ENCODE data around the gene HSPA12A. TPM values are rescaled to one million over a fixed set of nuclear protein-coding genes. Genes with fewer than 3 reads are reported as not detected.

Gene HSPA12A
- total and polyA plus RNA-seq, 2 of the 13 experiments (the other 11 are each of a cell fraction or from before 2014, with no cell fraction given): 6.4 to 13.6 TPM

GRCh38 chr10:116760919-116761318 is 18.6 kb upstream of the HSPA12A start (continued):
- TF ChIP-seq ZBTB44 (CRISPR knock-in tag; IDR thresholded peaks at IDR 0.05): no peak

GRCh38 chr10:116757246-116757645 is 14.9 kb upstream of the HSPA12A start:
- H2AFZ ChIP-seq (ENCODE audit: low read length): no peak overlapping the region
- POLR2A ChIA-PET: no interaction called here

More at GRCh38 chr10:116757246-116757645, 14.9 kb upstream of the HSPA12A start:
- no TSS peak for BruUV-seq (replicated peaks)
- no peak overlapping the region for H3K27ac ChIP-seq (ENCODE audit: extremely low read length, insufficient read depth, low read length)
- FAIRE-seq (no peak), ATAC-seq (no peak), DNase-seq (ENCODE audit: low spot score) (no peak)
- no peaks in the 10 kb centered on the region for H4K20me1 ChIP-seq (ENCODE audit: insufficient read depth, low read length)
- TF ChIP-seq ZNF225 (CRISPR knock-in tag; IDR thresholded peaks at IDR 0.05) (no peak), ATF4 (CRISPR knock-in tag; IDR thresholded peaks at IDR 0.05) (no peak), PLRG1 (conservative IDR thresholded peaks at IDR 0.05) (no peak)
- H3K4me1 ChIP-seq (ENCODE audit: insufficient read depth, low read length): no peaks in the 10 kb centered on the region; the same call in 1 of the 2 replicates
- no peak overlapping the region for H3K9ac ChIP-seq (ENCODE audit: insufficient read depth, low read depth, low read length)
- 49% methylated on average over 5 of the region's 10 CpGs for WGBS (ENCODE audit: low lambda C conversion rate)
- H3K36me3 ChIP-seq (replicated peaks in 1 of 2; ENCODE audit: control insufficient read depth in 1 of 2, insufficient read depth in 2 of 2, low read length in 2 of 2): no peaks in the 10 kb centered on the region
- intact Hi-C loops (cut with micrococcal nuclease; ENCODE audit: unreplicated experiment): no loop called here
- no peak overlapping the region for H3K4me2 ChIP-seq (ENCODE audit: low read depth, low read length)
- peaks cover 0 to 4% of the 10 kb centered on the region in 2 experiments; a peak in 2 of 5 replicates for H3K27me3 ChIP-seq (ENCODE audit: control insufficient read depth in 1 of 2, insufficient read depth in 2 of 2, low read length in 2 of 2)
- CTCF ChIA-PET (ENCODE audit: low intra/inter-chr PET ratio, low total read pairs): no interaction called here
- no peaks in the 10 kb centered on the region for H3K9me3 ChIP-seq (ENCODE audit: low read length)
- H3K79me2 ChIP-seq (ENCODE audit: insufficient read depth, low read length): no peaks in the 10 kb centered on the region
- in situ Hi-C loops (cut with HindIII; ENCODE audit: extremely low pct_ligation_motif_present, low pct_unique_long_range_greater_than_20kb): no loop called here
- H3K4me3 ChIP-seq (replicated peaks in 1 of 3; ENCODE audit: insufficient read depth in 1 of 3, low read depth in 2 of 3, low read length in 3 of 3): no peak overlapping the region
